Loucy (cell line): ENCODE measurements around the gene MAVS.

Experiments
- H2AFZ ChIP-seq: fragments of 200-600 bp; sonication (generic); 2 replicates; pipeline ENCODE4 v1.6.0; 2016; ENCODE audit warnings: antibody characterized with exemption, mild to moderate bottlenecking, low read length, moderate library complexity
- H3F3A ChIP-seq: fragments of 200-600 bp; 2 replicates; pipeline ENCODE4 v1.6.0; 2016; ENCODE audit warnings: antibody characterized with exemption, low read depth, mild to moderate bottlenecking
- H3K27me3 ChIP-seq: fragments of 200-600 bp; sonication (generic); 2 replicates; pipeline ENCODE4 v1.6.1; 2014; ENCODE audit warnings: low read length, mild to moderate bottlenecking; ENCODE audit not compliant: insufficient read depth, poor library complexity, severe bottlenecking
- H3K36me3 ChIP-seq: fragments of 200-600 bp; sonication (generic); 2 replicates; pipeline ENCODE4 v1.6.1; 2016; ENCODE audit warnings: low read length; ENCODE audit not compliant: insufficient read depth
- H3K4me1 ChIP-seq: fragments of 200-600 bp; sonication (generic); 2 replicates; pipeline ENCODE4 v1.5.1; 2014; ENCODE audit warnings: low read length, mild to moderate bottlenecking; ENCODE audit not compliant: insufficient read depth, poor library complexity, severe bottlenecking
- H3K4me2 ChIP-seq: fragments of 200-600 bp; sonication (generic); 2 replicates; pipeline ENCODE4 v1.6.0; 2014; ENCODE audit warnings: antibody characterized with exemption, low read length, low read depth, mild to moderate bottlenecking; ENCODE audit not compliant: poor library complexity, severe bottlenecking
- H3K4me3 ChIP-seq: fragments of 200-600 bp; sonication (generic); 2 replicates; pipeline ENCODE4 v1.5.1; 2014; ENCODE audit warnings: low read length, mild to moderate bottlenecking, mixed read lengths; ENCODE audit not compliant: poor library complexity, severe bottlenecking
- H3K79me2 ChIP-seq: fragments of 200-600 bp; sonication (generic); 2 replicates; pipeline ENCODE4 v1.6.1; 2014; ENCODE audit warnings: low read length; ENCODE audit not compliant: insufficient read depth
- H3K9ac ChIP-seq: fragments of 200-600 bp; sonication (generic); 2 replicates; pipeline ENCODE4 v1.6.0; 2014; ENCODE audit warnings: mild to moderate bottlenecking, low read depth, low read length, moderate library complexity; ENCODE audit not compliant: poor library complexity, severe bottlenecking
- H3K9me2 ChIP-seq: fragments of 200-600 bp; sonication (generic); replicated peaks from 2 replicates; pipeline ENCODE4 v1.6.1; 2016; ENCODE audit warnings: low read depth, low read length, mixed read lengths
- H3K9me3 ChIP-seq: fragments of 200-600 bp; sonication (generic); 2 replicates; pipeline ENCODE4 v1.6.1; 2014; ENCODE audit warnings: mild to moderate bottlenecking, antibody characterized with exemption, low read length, low read depth; ENCODE audit not compliant: insufficient read depth
- H4K20me1 ChIP-seq: fragments of 200-600 bp; sonication (generic); 2 replicates; pipeline ENCODE4 v1.6.0; 2014; ENCODE audit warnings: antibody characterized with exemption, low read length, mild to moderate bottlenecking; ENCODE audit not compliant: insufficient read depth, poor library complexity, severe bottlenecking
- EZH2phosphoT487 ChIP-seq: fragments of 200-600 bp; IDR thresholded peaks from 2 replicates; pipeline ENCODE4 v1.6.1; 2018; ENCODE audit warnings: antibody characterized with exemption, mild to moderate bottlenecking, moderate library complexity, borderline replicate concordance
- TF ChIP-seq, protein P1 (sequence below): fragments of 200-600 bp; sonication (generic); conservative IDR thresholded peaks from 2 replicates; pipeline ENCODE4 v1.5.1; 2014; ENCODE audit warnings: mild to moderate bottlenecking, antibody characterized with exemption, low read length

Gene MAVS

GRCh38 chr20:3820901-3821727, 25.5 kb upstream of the MAVS start:
- peak overlapping the region; percentile 93 for H2AFZ ChIP-seq
- no peaks in the 10 kb centered on the region for H3K36me3 ChIP-seq
- H3K9ac ChIP-seq, result peak overlapping the region; percentile 95
- peak overlapping the region; percentile 92 for H3K4me3 ChIP-seq
- H3K9me3 ChIP-seq, result no peaks in the 10 kb centered on the region
- peaks cover 38% of the 10 kb centered on the region for H3K4me1 ChIP-seq
- TF ChIP-seq EZH2phosphoT487, result no peak
- TF ChIP-seq, protein P1, sequence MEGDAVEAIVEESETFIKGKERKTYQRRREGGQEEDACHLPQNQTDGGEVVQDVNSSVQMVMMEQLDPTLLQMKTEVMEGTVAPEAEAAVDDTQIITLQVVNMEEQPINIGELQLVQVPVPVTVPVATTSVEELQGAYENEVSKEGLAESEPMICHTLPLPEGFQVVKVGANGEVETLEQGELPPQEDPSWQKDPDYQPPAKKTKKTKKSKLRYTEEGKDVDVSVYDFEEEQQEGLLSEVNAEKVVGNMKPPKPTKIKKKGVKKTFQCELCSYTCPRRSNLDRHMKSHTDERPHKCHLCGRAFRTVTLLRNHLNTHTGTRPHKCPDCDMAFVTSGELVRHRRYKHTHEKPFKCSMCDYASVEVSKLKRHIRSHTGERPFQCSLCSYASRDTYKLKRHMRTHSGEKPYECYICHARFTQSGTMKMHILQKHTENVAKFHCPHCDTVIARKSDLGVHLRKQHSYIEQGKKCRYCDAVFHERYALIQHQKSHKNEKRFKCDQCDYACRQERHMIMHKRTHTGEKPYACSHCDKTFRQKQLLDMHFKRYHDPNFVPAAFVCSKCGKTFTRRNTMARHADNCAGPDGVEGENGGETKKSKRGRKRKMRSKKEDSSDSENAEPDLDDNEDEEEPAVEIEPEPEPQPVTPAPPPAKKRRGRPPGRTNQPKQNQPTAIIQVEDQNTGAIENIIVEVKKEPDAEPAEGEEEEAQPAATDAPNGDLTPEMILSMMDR, result no peak
- peak overlapping the region; percentile 94 for H3K4me2 ChIP-seq
- no peaks in the 10 kb centered on the region for H4K20me1 ChIP-seq
- peaks cover 15% of the 10 kb centered on the region for H3K79me2 ChIP-seq
- H3F3A ChIP-seq, result no peaks in the 10 kb centered on the region
- H3K27me3 ChIP-seq, result no peaks in the 10 kb centered on the region
- H3K9me2 ChIP-seq, result no peaks in the 10 kb centered on the region

DNA sequence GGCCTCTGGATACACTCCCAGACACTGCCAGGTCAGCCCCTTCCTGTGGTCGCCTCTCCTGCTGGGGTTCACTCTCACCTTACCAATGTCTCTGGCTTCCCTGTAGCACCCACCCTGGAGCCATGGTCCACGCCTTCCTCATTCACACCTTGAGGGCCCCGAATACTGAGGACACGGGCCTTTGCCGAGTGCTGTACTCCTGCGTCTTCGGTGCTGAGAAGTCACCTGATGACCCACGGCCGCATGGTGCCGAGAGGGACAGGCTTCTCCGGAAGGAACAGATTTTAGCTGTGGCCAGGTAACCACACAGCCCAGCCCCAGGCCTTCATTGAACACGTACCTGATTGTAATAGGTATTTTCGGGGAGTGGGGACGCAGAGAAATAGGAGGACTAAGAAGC, 24.6 kb upstream of the MAVS start:
- no peak for TF ChIP-seq EZH2phosphoT487
- TF ChIP-seq, protein P1, result no peak
- no peaks in the 10 kb centered on the region for H3F3A ChIP-seq
- no peaks in the 10 kb centered on the region for H3K27me3 ChIP-seq
- no peak overlapping the region for H3K4me2 ChIP-seq
- peaks cover 32% of the 10 kb centered on the region for H3K4me1 ChIP-seq
- H4K20me1 ChIP-seq, result no peaks in the 10 kb centered on the region
- peak overlapping the region; percentile 92 for H3K4me3 ChIP-seq
- peaks cover 15% of the 10 kb centered on the region for H3K79me2 ChIP-seq
- H3K9me3 ChIP-seq, result no peaks in the 10 kb centered on the region
- H3K36me3 ChIP-seq, result no peaks in the 10 kb centered on the region
- H2AFZ ChIP-seq, result no peak overlapping the region
- H3K9ac ChIP-seq, result no peak overlapping the region
- H3K9me2 ChIP-seq, result no peaks in the 10 kb centered on the region

- Histone ChIP-seq H3F3A (no peaks in the 10 kb centered on the region), H3K27me3 (no peaks in the 10 kb centered on the region), H2AFZ (no peak overlapping the region), H3K4me3 (no peak overlapping the region), H4K20me1 (no peaks in the 10 kb centered on the region), H3K36me3 (no peaks in the 10 kb centered on the region), H3K4me1 (peaks cover 23% of the 10 kb centered on the region), H3K9ac (no peak overlapping the region), H3K9me2 (no peaks in the 10 kb centered on the region), H3K79me2 (peaks cover 15% of the 10 kb centered on the region), H3K4me2 (no peak overlapping the region), H3K9me3 (no peaks in the 10 kb centered on the region)
- TF ChIP-seq EZH2phosphoT487, result no peak
- TF ChIP-seq, protein P1, result no peak
Measured at GRCh38 chr20:3823881-3824280, 22.8 kb upstream of the MAVS start.
